ENCODE data around the gene TSEN54.

GRCh38 chr17:75475144-75475835, 41.0 kb upstream of the TSEN54 start:
- TF ChIP-seq EP300 (IDR thresholded peaks at IDR 0.05; ENCODE audit: low read depth): no peak
- no peak for TF ChIP-seq CTCF (IDR thresholded peaks at IDR 0.05)
- TF ChIP-seq POLR2A (IDR thresholded peaks at IDR 0.05): no peak
- TF ChIP-seq POLR2AphosphoS5 (IDR thresholded peaks at IDR 0.05): no peak

Measured in transverse colon (tissue), 4 donors.